T-cell (primary cell): ENCODE measurements around the gene MRPL42. TPM values are rescaled to one million over a fixed set of nuclear protein-coding genes. Genes with fewer than 3 reads are reported as not detected.

ENCODE experiments used
- ATAC-seq, 4 experiments: fragments of 200-7000 bp in 3 of 4; fragments of 150-1000 bp in 1 of 4; cut with Tn5 transposase; replicated peaks in 1 of 4; 1 replicate in 3 of 4; 2 replicates in 1 of 4; pipeline ENCODE4 v1.10.0; 2021; ENCODE audit warnings: moderate library complexity in 3 of 4, mild to moderate bottlenecking in 2 of 4, moderate number of reproducible peaks in 1 of 4
- CTCF ChIA-PET, 2 donors: fragments of 300-600 bp; sonication (Branson Sonifier 250); formaldehyde crosslinking; loops; one replicate each; lab custom pipeline; 2022; ENCODE audit warnings: antibody characterized with exemption in 2 of 2; lab: Charles Lee
- POLR2A ChIA-PET, 2 donors: fragments of 300-600 bp; sonication (Branson Sonifier 250); formaldehyde crosslinking; loops; one replicate each; lab custom pipeline; 2022; ENCODE audit warnings: antibody characterized with exemption in 2 of 2; lab: Charles Lee
- DNase-seq, 35 experiments: peaks; one replicate each; pipeline versions ENCODE4 v3.0.0 to v3.0.0-alpha.2; 2013 to 2023
- H3K27ac ChIP-seq: one replicate; pipeline ENCODE4 v1.5.1; 2013; ENCODE audit warnings: low read length
- H3K27me3 ChIP-seq, 2 experiments: replicated peaks in 1 of 2; 1 replicate in 1 of 2; 2 replicates in 1 of 2; pipeline versions ENCODE4 v1.6.1 to v1.7.0; 2013; ENCODE audit warnings: low read length in 1 of 2, mixed read lengths in 1 of 2; ENCODE audit not compliant: control insufficient read depth in 2 of 2, insufficient read depth in 2 of 2; ENCODE audit errors: extremely low read depth in 1 of 2
- H3K36me3 ChIP-seq, 2 donors: 1 replicate in 1 of 2; 2 replicates in 1 of 2; pipeline versions ENCODE4 v1.6.1 to v1.7.0; 2013; ENCODE audit warnings: low read length in 1 of 2; ENCODE audit not compliant: control insufficient read depth in 2 of 2, insufficient read depth in 1 of 2; ENCODE audit errors: extremely low read depth in 1 of 2
- H3K4me1 ChIP-seq, 2 experiments: 1 replicate in 1 of 2; 2 replicates in 1 of 2; pipeline versions ENCODE4 v1.6.1 to v1.7.0; 2013; ENCODE audit warnings: low read length in 2 of 2, mixed read lengths in 1 of 2; ENCODE audit not compliant: insufficient read depth in 2 of 2, control insufficient read depth in 1 of 2; ENCODE audit errors: extremely low read depth in 1 of 2
- H3K4me3 ChIP-seq, 2 donors: 1 replicate in 1 of 2; 2 replicates in 1 of 2; pipeline versions ENCODE4 v1.5.1 to v1.7.0; 2013; ENCODE audit warnings: mild to moderate bottlenecking in 2 of 2, low read length in 1 of 2, moderate library complexity in 1 of 2; ENCODE audit not compliant: control insufficient read depth in 1 of 2; ENCODE audit errors: extremely low read depth in 1 of 2
- H3K9me3 ChIP-seq: 2 replicates; pipeline ENCODE4 v1.7.0; 2013
- H3K27ac Mint-ChIP-seq, 2 donors: one replicate each; pipeline ENCODE4 v1.8.0; 2020 to 2021; ENCODE audit warnings: mild to moderate bottlenecking in 2 of 2, mixed read lengths in 2 of 2
- H3K27me3 Mint-ChIP-seq, 2 donors: one replicate each; pipeline ENCODE4 v1.8.0; 2021 to 2022; ENCODE audit warnings: mixed read lengths in 2 of 2
- H3K36me3 Mint-ChIP-seq: one replicate; pipeline ENCODE4 v1.8.0; 2021; ENCODE audit warnings: mixed read lengths
- H3K4me1 Mint-ChIP-seq, 3 donors: one replicate each; pipeline ENCODE4 v1.8.0; 2020 to 2022; ENCODE audit warnings: mixed read lengths in 3 of 3, mild to moderate bottlenecking in 1 of 3
- H3K4me3 Mint-ChIP-seq, 3 donors: one replicate each; pipeline ENCODE4 v1.8.0; 2020 to 2022; ENCODE audit warnings: mild to moderate bottlenecking in 3 of 3, mixed read lengths in 3 of 3, moderate library complexity in 3 of 3
- H3K9me3 Mint-ChIP-seq, 3 donors: one replicate each; pipeline ENCODE4 v1.8.0; 2020 to 2022; ENCODE audit warnings: mixed read lengths in 3 of 3
- WGBS: methylation state at CpG from one replicate; pipeline ENCODE4 v1.1.5; 2013; ENCODE audit warnings: missing lambda C conversion rate; ENCODE audit not compliant: insufficient coverage; 5-methylcytosine and 5-hydroxymethylcytosine counted together
- total RNA-seq, 35 experiments: library from RNA in 6 of 35; stranded (reverse) in 6 of 35; fragments of 120-200 nt in 1 of 35; gene quantifications; one replicate each; pipeline versions ENCODE4 v1.2.1 to v1.2.4 and lab custom pipeline; 2013 to 2026

Gene MRPL42
- total RNA-seq, 5 donors from 2014 or later (not counting 1 experiment from before 2014, with no cell fraction given): 35.1 to 46.7 (median 40.4) TPM

GRCh38 chr12:93537769-93538168 lies 70.5 kb downstream of the MRPL42 start:
- H3K27me3 ChIP-seq: no peaks in the 10 kb centered on the region
- no peaks in the 10 kb centered on the region for H3K9me3 ChIP-seq
- peaks cover 24 to 52% (median 48%) of the 10 kb centered on the region in 3 donors for H3K4me1 Mint-ChIP-seq
- no CpG with 5 or more reads among the region's 5 CpGs for WGBS
- ATAC-seq (no peak), DNase-seq (no peak)
- peaks cover 3 to 19% of the 10 kb centered on the region in 2 experiments for H3K4me1 ChIP-seq
- ChIA-PET POLR2A (interaction anchor here in 1 of 2 donors (0.5 kb wide), 1 partner anchor 1255 kb away, joined by 3 read pairs; no protein-coding TSS in a partner anchor), CTCF (interaction anchor here (0.6 to 0.7 kb wide), 3 partner anchors 32 to 1808 kb away, joined by 3 to 11 read pairs (median 8); no protein-coding TSS in a partner anchor)
- no peaks in the 10 kb centered on the region for H3K9me3 Mint-ChIP-seq
- no peaks in the 10 kb centered on the region for H3K27me3 Mint-ChIP-seq
- no peak overlapping the region for H3K27ac ChIP-seq
- H3K36me3 Mint-ChIP-seq: no peaks in the 10 kb centered on the region
- H3K4me3 Mint-ChIP-seq: no peak overlapping the region
- H3K36me3 ChIP-seq: no peaks in the 10 kb centered on the region
- no peak overlapping the region for H3K4me3 ChIP-seq
- H3K27ac Mint-ChIP-seq: no peak overlapping the region

DNA sequence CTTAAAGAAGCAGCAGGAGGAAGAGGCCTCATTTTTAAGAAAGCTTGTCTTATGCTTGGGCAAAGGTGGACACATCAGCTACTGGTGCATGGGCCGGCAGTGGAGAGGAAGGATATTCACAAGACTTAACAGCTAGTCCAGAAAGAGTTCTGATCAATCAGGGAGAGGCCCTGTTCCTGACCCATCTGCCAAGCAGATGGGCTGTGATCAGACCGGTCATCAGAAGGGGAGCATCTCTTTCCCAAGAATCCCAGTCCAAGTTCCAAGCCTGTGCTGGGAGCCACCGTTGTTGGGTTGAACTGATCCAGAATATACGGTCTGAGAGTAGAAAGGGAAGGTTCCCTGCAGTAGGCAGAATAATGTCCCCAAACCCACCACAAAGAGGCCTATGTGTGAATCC lies 72.5 kb downstream of the MRPL42 start:
- Histone ChIP-seq H3K9me3 (no peaks in the 10 kb centered on the region), H3K4me1 (peaks cover 3 to 19% of the 10 kb centered on the region in 2 experiments), H3K36me3 (no peaks in the 10 kb centered on the region), H3K27ac (no peak overlapping the region), H3K4me3 (no peak overlapping the region), H3K27me3 (no peaks in the 10 kb centered on the region)
- Mint-ChIP-seq H3K9me3 (no peaks in the 10 kb centered on the region), H3K36me3 (peaks cover 14% of the 10 kb centered on the region), H3K27me3 (no peaks in the 10 kb centered on the region), H3K4me1 (peaks cover 24 to 55% (median 52%) of the 10 kb centered on the region in 3 donors), H3K27ac (no peak overlapping the region), H3K4me3 (peak overlapping the region in 1 of 3 donors; percentile 5)
- no peak for ATAC-seq
- no peak for DNase-seq
- ChIA-PET CTCF (no interaction called here), POLR2A (interaction anchor here in 1 of 2 donors (0.6 kb wide), 1 partner anchor 13 kb away, joined by 3 read pairs; no protein-coding TSS in a partner anchor)
- WGBS: 92% methylated on average over 2 of the region's 4 CpGs

- Histone ChIP-seq H3K27ac (no peak overlapping the region), H3K27me3 (no peaks in the 10 kb centered on the region), H3K36me3 (no peaks in the 10 kb centered on the region), H3K4me1 (peaks cover 3 to 19% of the 10 kb centered on the region in 2 experiments), H3K9me3 (no peaks in the 10 kb centered on the region), H3K4me3 (no peak overlapping the region)
- Mint-ChIP-seq H3K4me1 (peaks cover 24 to 53% (median 50%) of the 10 kb centered on the region in 3 donors), H3K36me3 (peaks cover 17% of the 10 kb centered on the region), H3K27ac (no peak overlapping the region), H3K9me3 (no peaks in the 10 kb centered on the region), H3K4me3 (peak overlapping the region in 1 of 3 donors; percentile 5), H3K27me3 (no peaks in the 10 kb centered on the region)
- POLR2A ChIA-PET: interaction anchor here in 1 of 2 donors (0.6 kb wide), 1 partner anchor 12 kb away, joined by 3 read pairs; no protein-coding TSS in a partner anchor
- DNase-seq (no peak), ATAC-seq (no peak)
- WGBS: no CpG with 5 or more reads among the region's 1 CpG
- CTCF ChIA-PET: interaction anchor here (0.5 to 1.0 kb wide), 2 partner anchors 15 to 189 kb away, joined by 3 read pairs; no protein-coding TSS in a partner anchor
Measured at GRCh38 chr12:93540466-93540865, 73.2 kb downstream of the MRPL42 start.

DNA sequence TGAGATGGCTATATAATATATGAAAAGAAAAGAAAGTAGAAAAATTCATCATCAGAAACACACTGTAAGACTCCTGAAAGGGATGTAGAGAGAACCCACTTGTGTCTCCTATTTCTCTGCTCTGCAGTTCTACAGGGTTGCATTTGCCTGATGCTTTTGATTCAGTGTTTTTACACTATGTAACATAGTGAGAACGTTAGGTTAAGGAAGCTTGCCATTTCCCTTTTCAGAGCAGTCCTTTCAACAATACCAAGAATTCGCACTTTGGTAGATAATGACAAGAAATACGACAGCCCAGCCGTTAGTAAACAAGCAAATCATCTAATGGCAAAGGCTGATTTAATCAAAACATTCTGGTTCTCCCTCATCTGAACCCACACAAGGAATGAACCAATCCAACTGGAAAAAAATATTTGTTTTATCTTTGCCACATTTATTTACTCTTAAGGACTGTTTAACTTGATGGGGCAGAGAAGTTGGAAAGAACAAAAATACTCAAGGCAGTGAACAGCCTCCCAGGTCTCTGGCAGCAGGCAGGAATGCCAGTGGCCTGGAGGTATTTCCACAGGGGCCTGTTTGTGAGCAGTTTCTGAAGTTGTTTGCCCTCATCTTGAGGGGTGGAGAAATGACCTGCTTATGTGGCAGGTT lies 74.4 kb downstream of the MRPL42 start:
- CTCF ChIA-PET: no interaction called here
- Histone ChIP-seq H3K27me3 (no peaks in the 10 kb centered on the region), H3K9me3 (no peaks in the 10 kb centered on the region), H3K4me3 (no peak overlapping the region), H3K27ac (no peak overlapping the region), H3K4me1 (peaks cover 3 to 14% of the 10 kb centered on the region in 2 experiments), H3K36me3 (no peaks in the 10 kb centered on the region)
- no peak for DNase-seq
- ATAC-seq: peak; percentile 35 to 76 (median 58)
- POLR2A ChIA-PET: no interaction called here
- WGBS: 30% methylated on average over 3 of the region's 4 CpGs
- Mint-ChIP-seq H3K4me1 (peaks cover 20 to 40% (median 40%) of the 10 kb centered on the region in 3 donors), H3K4me3 (peak overlapping the region in 1 of 3 donors; percentile 57), H3K36me3 (peaks cover 17% of the 10 kb centered on the region), H3K9me3 (no peaks in the 10 kb centered on the region), H3K27me3 (no peaks in the 10 kb centered on the region), H3K27ac (peak overlapping the region in 1 of 2 donors; percentile 77)

DNA sequence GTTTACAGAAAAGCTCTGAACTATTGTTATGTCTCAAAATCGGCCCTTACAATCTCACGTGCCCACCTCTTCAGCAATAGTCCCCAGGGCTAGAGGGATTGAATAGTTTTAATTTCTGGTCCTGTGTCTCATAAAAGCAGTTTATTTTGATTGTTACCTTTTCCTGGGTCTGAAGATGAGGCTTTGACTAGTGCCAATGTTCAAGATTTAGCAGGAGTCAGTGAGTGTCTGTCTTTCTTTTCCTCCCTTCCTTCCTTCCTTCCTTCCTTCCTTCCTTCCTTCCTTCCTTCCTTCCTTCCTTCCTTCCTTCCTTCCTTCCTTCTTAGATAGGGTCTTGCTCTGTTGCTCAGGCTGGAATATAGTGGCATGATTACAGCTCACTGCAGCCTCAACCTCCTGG lies 80.5 kb downstream of the MRPL42 start:
- WGBS: no CpG with 5 or more reads among the region's 2 CpGs
- Mint-ChIP-seq H3K36me3 (peaks cover 26% of the 10 kb centered on the region), H3K4me1 (peaks cover 0 to 4% (median 3%) of the 10 kb centered on the region in 3 donors), H3K27me3 (no peaks in the 10 kb centered on the region), H3K9me3 (no peaks in the 10 kb centered on the region), H3K27ac (no peak overlapping the region), H3K4me3 (no peak overlapping the region)
- Histone ChIP-seq H3K4me3 (no peak overlapping the region), H3K27me3 (no peaks in the 10 kb centered on the region), H3K9me3 (no peaks in the 10 kb centered on the region), H3K27ac (no peak overlapping the region), H3K4me1 (no peaks in the 10 kb centered on the region), H3K36me3 (peaks cover 0 to 3% of the 10 kb centered on the region in 2 donors)
- CTCF ChIA-PET: no interaction called here
- DNase-seq (no peak), ATAC-seq (no peak)
- POLR2A ChIA-PET: interaction anchor here in 1 of 2 donors (0.6 kb wide), 1 partner anchor 44 kb away, joined by 5 read pairs; no protein-coding TSS in a partner anchor

DNA sequence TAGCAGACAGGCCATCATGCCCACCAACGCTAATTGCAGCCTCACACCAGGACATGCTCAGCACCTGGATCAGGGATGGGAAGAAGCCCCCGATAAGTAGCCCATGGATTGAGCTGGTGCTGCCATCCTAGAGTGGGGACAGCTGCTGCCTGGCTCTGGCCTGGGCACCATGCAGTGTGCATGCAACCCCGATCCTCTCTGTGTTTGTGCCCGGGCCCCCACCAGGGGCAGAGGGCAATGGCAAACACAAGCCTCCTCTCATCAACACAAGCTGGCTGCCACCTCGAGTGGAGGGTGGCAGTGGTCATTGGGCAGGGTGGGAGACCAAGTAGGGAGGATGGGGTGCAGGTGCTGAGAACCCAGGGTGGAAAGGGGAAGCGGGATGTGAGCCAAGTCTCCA lies 81.9 kb downstream of the MRPL42 start:
- CTCF ChIA-PET: no interaction called here
- Histone ChIP-seq H3K27me3 (no peaks in the 10 kb centered on the region), H3K4me1 (no peaks in the 10 kb centered on the region), H3K27ac (no peak overlapping the region), H3K9me3 (no peaks in the 10 kb centered on the region), H3K4me3 (no peak overlapping the region), H3K36me3 (peaks cover 0 to 3% of the 10 kb centered on the region in 2 donors)
- ATAC-seq (no peak), DNase-seq (no peak)
- Mint-ChIP-seq H3K27me3 (no peaks in the 10 kb centered on the region), H3K27ac (no peak overlapping the region), H3K9me3 (no peaks in the 10 kb centered on the region), H3K4me3 (no peak overlapping the region), H3K4me1 (peaks cover 0 to 5% (median 0%) of the 10 kb centered on the region in 3 donors), H3K36me3 (peaks cover 18% of the 10 kb centered on the region)
- 94% methylated on average over 2 of the region's 6 CpGs for WGBS
- POLR2A ChIA-PET: no interaction called here
